Stimulated activated CD4-positive, alpha-beta T cell treated with anti-CD3 and anti-CD28 coated beads, TNF-alpha, amount 100 ng/mL, for 24 hours (primary cell): ENCODE results near the gene MPHOSPH9.
"Not testable (repeated sequence)": the region's sequence is repeated elsewhere in the genome, so short reads cannot be mapped to it uniquely, and the experiment has no call there.

Experiments
- DNase-seq, 3 experiments: peaks; one replicate each; pipeline ENCODE4 v3.0.0-alpha.2; 2020; ENCODE audit warnings: low read depth in 3 of 3

MPHOSPH9 gene

GRCh38 chr12:123254853-123255446 is 22.0 kb upstream of the MPHOSPH9 start:
- DNase-seq, result no peak

- DNase-seq, result no peak
Measured at GRCh38 chr12:123253641-123254459, 20.9 kb upstream of the MPHOSPH9 start.

DNA sequence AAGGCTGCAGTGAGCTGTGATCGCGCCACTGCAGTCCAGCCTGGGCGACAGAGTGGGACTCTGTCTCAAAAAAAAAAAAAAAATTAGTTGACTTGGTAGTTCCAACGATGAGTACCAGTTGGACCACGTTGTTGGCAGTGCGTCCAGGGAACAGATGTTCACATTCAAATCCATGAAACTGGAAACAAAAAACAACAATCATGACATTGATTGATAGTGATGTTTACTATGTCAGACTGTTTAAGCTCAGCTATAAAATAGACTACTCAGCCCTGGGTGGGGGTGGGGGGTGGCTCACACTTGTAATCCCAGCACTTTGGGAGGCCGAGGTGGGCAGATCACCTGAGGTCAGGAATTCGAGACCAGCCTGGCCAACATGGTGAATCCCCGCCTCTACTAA is 19.4 kb upstream of the MPHOSPH9 start:
- not testable (repeated sequence) for DNase-seq

GRCh38 chr12:123251403-123252076 is 18.6 kb upstream of the MPHOSPH9 start:
- DNase-seq, result no peak

- DNase-seq, result no peak
Measured at GRCh38 chr12:123250471-123251383, 17.8 kb upstream of the MPHOSPH9 start.

GRCh38 chr12:123248996-123249741 is 16.2 kb upstream of the MPHOSPH9 start:
- not testable (repeated sequence) for DNase-seq

DNA sequence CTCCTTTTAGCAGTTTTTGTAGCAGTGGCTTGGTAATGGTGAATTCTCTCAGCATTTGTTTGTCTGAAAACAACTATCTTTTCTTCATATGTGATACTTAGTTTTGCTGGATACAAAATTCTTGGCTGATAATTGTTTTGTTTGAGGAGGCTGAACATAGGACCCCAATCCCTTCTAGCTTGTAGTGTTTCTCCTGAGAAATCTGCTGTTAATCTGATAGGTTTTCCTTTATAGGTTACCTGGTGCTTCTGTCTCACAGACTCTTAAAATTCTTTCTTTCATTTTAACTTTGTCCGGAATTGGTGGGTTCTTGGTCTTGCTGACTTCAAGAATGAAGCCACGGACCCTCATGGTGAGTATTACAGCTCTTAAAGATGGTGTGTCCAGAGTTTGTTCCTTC is 15.2 kb upstream of the MPHOSPH9 start:
- not testable (repeated sequence) for DNase-seq

- DNase-seq, result no peak
Measured at GRCh38 chr12:123245678-123246077, 12.7 kb upstream of the MPHOSPH9 start.

GRCh38 chr12:123243671-123244262 is 10.8 kb upstream of the MPHOSPH9 start:
- no peak for DNase-seq

DNA sequence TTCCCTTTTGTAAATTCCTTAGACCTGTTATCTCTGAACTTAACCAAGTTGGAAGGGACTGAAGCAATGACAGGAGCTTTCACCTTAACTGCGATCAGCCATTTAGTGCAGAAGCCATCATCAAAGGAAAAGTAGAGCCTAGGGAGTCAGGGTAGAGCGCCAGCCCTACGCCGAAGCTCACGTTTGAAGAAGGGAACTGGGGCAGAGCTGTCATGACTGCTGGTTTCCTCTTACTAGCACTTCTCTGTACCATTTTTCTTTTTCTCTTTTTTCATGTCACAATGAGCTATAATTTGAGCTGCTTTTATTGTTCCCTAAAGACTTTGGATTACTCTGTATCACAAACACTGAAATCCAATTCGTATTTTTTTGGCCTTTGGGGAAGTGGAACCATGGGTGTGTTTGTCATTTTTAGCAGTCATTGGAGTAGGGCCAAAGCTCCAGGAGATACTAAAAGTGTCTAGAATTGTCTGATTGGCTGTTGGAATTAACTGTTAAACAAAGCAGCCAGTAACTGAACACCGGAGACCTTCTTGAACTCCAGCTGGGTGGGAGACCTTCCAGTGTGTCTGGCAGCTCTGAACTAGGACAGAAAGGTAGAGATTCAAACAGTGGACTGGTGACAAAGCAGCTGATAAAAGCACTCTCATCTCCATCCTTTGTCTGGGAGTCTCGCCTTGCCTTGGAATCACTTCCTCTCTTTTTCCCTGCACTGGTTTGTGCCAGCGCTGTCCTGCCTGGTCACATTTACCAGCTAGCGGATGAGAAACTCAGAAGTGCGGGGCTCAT is 9.4 kb upstream of the MPHOSPH9 start:
- no peak for DNase-seq

DNA sequence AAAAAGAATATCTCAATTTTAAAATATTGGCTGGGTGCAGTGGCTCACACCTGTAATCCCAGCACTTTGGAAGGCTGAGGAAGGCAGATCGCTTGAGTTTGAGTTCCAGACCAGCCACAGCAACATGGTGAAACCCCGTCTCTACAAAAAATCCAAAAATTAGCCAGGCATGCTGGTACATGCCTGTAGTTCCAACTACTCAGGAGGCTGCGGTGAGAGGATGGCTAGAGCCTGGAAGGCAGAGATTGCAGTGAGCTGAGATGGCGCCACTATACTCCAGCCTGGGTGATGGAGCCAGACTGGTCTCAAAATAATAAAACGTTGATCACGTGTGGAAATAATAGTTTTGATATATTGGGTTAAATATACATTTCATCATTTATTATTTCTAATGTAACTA is 6.0 kb upstream of the MPHOSPH9 start:
- no peak for DNase-seq

DNA sequence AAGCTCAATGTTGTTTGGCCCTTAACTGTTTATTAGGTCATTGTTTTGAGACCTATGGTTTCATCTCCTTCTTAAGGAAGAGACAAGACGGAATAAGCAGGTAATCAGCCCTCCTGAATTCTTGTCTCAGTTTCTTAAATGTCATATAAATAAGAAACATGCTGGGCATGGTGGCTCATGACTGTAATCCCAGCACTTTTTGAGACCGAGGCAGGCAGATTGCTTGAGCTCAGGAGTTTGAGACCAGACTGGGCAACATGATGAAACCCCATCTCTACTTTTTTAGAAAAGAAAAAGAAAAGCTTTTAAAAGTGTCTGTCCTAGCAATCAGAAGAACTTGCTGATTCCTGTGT is 5.4 kb upstream of the MPHOSPH9 start:
- no peak for DNase-seq

- DNase-seq, result peak; percentile 38 to 69 (median 62)
Measured at GRCh38 chr12:123237646-123238329, 4.8 kb upstream of the MPHOSPH9 start.

GRCh38 chr12:123233505-123234308 is 766 bp upstream of the MPHOSPH9 start:
- DNase-seq, result no peak

DNA sequence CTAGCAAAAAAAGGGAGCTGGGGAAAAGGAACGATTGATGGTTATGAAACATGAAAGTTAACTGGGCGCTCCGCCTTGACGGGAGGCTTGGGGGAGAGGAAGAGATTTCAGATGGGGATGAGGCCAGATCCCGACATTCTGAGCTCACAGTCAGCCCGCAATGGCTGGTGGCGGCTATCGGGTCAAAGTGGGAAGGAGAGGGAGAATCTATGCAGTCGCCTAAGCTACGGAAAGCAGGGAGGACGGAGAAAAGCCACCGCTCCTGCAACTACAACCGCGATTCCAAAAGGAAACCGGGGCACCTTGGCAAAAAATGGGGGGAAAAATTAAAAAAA is 502 bp downstream of the MPHOSPH9 start:
- DNase-seq, result no peak

DNA sequence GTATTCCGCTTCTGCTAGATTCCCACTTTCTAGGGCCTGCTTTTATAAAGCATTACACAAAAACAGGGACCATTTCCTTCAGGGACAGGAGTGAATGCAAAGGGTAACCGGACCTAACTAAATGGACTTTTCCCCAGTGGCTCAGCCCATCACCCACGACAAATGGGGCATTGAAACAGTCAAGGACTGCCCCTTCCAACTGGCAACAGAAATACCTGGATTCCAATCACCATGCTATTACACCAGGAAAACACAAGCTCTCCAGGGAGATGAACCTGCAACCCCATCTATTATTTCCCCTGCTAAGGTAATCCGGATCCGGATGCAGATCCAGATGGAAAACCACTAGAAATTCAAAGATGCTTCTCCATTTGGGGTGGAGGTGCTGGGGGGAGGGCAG is 1.0 kb downstream of the MPHOSPH9 start:
- DNase-seq, result no peak

GRCh38 chr12:123229051-123229450 is 3.9 kb downstream of the MPHOSPH9 start:
- no peak for DNase-seq

DNA sequence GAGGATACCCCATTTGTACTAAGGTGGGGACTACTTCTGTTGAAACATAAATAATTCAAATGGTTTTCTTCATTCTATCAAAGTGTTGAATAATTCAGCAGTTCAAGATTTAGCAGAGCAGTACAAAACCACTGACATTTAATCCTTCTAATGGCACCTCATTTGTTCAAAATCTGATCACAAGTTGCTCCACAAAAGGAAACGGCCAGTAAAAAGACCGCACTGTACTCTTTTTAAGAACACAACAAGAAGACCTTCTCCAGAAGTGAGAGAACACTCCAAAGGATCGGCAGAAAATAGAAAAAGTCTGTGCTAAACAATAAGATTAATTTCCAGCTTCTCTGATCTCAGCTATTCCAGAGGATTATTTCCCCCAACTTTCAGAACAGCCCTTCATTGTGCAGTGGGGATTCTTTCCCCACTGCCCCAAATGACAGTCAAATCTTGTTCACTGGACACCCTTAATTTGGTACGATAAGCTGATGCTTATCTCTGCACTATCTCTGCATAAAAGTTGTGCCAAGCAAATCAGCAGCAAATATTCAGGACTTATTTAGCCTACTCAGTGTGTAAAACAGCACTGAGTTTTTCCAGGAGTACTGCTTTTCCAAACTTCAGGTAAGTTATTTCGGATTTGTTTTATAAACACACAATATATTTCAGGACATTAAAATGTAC is 5.2 kb downstream of the MPHOSPH9 start:
- DNase-seq, result no peak
